GM19452 (cell line): ENCODE results near the gene FNIP1.
"Not testable (repeated sequence)": the region's sequence is repeated elsewhere in the genome, so short reads cannot be mapped to it uniquely, and the experiment has no call there.

ENCODE experiments used
- ATAC-seq: cut with Tn5 transposase; IDR thresholded peaks from one replicate; pipeline ENCODE4 v1.9.1; 2021; ENCODE audit not compliant: unreplicated experiment

Gene FNIP1

DNA sequence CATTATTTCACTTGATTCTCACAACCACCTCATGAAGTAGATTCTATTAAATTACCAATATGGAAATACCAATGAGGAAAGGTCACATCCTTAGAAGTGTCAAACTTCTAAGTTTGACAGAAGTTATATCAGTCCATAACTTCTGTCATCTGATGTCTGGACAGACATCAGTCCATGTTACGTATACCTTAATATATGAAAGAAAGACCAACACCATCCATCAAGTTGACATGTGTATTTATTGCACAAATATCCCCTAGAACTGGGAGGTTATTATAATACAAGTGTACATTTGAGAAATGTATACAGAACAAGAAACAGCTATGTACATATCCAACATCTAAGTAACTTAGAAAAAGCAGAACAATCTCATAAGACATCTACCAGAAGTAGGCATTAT lies 155.3 kb downstream of the FNIP1 start:
- no peak for ATAC-seq

DNA sequence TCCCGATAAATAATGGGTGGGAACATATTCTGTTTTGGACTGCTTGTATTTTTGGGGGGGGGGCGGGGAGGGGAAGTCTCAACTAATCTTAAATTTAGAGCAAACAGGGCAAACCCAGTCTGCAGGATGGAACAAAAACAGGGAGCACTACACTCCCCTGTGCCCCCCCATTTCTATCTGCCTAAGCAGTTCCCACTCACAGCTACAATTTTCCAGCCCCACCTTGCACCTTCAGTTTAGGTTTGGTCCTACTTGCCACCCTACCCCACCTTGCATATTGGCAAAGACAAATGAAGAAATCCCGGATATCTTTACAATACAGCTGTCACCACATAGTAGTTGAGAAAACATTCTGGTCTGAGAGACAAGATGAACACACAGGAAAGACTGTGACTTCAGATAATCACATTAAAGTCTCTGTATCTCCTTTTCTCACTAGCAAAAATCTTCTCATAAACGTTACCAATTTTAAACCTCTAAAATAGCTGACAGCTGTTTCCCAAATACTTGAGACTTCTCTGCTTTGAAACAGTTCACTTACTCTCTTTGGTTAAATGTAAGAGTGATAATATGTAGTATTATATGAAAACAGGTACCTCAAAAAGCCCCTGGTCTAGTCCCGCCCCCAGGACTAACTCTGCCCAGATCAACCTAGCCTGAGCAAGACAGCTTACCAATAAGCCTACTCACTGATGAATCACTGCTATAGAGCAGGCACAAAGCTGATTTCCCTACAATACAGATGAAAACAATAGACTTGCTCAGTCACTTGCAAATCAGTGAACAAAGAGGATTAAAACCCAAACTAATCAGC lies 156.6 kb downstream of the FNIP1 start:
- peak; percentile 46 for ATAC-seq

DNA sequence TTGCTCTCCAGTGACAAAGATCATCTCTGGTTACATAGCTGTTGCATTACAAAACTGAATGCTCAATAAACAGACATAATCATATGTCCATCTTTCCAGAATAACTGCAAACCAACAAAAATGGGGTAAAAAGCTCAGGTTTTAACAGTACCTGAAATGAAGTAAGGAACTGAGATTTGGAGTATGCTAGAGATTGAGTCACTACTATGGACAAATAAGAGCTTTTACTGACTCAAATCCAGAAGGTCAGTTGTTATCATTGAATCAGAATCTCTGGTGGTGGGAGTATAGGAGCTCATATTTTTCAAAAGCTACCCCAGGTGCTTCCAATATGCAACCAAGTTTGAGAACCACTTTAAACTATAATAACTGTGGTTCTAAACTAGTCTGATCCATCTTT lies 157.7 kb downstream of the FNIP1 start:
- ATAC-seq: no peak

DNA sequence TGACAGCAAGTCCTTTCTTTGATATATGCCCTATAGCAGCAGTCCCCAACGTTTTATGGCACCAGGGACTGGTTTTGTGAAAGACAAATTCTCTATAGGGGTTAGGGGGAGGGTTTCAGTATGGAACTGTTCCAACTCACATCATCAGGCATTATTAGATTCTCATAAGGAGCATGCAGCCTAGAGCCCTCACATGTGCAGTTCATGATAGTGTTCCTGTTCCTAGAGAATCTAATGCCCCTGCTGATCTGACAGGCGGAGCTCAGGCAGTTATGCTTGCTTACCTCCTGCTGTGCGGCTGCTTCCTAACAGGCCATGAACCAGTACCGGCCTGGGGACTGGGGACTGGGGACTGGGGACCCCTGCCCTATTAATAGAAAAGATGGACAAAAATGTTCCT lies 159.1 kb downstream of the FNIP1 start:
- ATAC-seq: no peak

DNA sequence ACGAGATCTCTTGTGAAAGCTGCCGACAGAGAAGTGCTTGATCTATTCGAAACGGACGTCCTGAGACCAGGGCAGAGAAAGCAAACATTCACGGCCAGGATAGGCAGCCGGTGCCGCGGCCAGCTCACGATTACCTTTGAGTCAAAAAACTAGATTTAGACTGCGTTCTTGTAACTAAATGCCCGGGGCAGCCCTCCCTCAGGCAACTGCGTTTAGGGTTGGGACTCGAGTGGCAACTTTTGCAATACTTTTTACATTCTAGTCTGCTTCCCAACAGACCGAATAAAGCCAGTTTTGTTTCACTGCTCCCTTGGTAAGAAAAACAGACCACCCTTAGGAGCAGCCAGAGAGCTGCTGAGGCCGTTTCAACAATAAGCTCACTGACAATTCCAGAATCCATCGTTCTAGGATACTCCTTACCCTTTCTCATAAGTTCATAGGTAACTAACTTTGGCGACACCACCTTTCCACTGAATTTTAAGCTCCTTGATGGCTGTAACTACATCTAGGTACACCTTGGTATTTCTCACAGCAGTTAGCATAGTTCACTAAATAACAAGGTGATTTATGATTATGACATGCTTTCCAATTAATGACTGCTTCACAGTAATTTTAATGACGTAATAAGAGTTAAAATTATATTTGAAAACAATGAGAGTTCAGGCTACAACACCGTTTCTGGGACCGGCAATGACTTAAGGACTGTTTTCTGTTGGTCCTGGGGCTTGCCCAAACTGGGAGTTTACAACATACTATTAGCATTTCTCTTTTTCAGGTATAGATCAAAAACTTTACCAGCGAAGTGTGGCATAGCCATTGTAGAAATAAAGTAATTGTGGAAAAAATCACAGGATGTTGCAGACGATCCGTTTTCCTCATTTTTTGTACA lies 160.9 kb downstream of the FNIP1 start:
- ATAC-seq: no peak

DNA sequence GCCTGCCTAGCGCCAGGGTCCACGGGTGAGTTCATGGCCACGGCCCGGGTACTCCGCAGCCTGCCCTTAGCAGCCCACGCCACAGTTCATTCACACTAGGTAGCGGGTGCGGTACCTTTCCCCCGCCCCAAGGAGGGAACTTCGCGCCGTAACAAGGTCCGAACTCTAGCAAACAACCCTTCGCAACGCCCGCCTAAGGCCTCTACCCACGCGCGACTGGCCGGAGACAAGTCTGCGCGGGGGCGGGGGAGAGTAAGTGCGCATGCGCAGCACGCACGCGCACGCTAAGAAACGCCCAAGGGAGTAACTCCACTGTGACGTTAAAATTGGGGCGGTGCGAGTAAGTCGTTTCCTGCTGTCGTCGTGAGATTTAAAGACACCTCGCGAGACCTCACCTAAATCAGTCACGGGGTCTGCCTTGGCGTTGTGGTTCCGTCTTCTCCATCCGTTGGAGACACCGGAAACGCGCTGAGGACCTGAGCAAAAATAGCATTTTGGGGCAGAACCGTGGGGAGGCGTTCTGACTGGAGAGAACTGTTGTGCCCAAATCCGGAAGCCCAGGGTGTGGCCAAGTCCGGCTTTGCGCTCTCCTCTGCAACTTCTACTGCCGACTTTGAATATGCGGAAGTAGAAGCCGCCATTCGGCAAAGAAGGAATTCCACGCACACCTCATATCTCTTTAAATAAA lies 161.7 kb downstream of the FNIP1 start, which contains the start of gene RAPGEF6:
TSS of gene RAPGEF6 (minus strand) at position 234 of the 688 bp plus-strand sequence. CDS start at position 35, 199 bp downstream.
- peak; percentile 88 for ATAC-seq

DNA sequence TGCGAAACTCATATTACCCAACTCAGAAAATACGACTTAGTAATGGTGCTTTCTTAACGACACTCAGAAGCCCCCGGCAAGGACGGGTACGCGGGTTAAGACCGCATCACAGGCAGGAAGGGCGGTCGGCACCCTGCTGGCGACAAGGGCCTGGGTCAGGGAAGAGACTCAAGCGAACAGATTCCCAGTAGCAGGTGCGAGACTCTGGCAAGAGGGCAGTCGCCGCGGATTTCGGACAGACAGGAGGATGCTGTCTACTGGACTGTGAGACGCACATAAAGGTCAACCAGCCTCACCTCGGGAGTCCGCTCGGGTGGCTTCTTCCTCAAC lies 162.2 kb downstream of the FNIP1 start:
- peak; percentile 19 for ATAC-seq

DNA sequence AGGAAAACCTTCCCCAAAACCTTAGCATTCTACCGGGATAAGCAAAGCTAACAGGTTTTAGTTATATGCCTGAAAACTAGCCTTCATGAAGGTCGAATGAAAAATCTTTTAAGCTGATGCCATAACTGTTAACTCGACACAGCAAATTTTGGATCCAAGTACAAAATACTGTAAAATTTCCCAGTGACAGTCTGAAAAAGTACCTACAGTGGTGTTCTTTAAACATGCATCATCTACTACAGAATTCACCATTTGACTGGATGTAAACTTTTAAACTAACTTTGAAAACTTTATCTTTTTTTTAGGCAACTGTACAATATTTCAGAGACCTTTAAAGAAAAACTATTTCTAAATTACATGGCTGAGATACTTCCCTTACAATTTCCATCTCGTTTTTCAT lies 162.6 kb downstream of the FNIP1 start:
- ATAC-seq: no peak

DNA sequence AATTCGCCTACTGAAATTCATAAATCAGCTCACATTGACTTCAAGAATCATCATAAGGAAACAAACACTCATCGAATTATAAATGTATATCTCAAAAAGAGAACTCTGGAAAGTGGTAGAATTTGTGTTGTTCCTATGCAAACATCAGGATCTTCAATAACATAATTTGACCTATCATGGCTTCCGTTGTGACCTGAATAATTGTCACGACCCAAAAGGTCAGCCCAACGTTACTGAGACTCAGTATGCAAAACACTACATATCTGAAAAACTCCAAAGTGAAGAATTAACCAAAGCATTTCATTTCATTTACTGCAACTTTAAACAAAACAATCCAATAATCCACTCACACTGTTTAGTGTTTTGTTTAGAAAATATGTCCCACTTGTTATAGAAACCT lies 163.0 kb downstream of the FNIP1 start:
- ATAC-seq: no peak

DNA sequence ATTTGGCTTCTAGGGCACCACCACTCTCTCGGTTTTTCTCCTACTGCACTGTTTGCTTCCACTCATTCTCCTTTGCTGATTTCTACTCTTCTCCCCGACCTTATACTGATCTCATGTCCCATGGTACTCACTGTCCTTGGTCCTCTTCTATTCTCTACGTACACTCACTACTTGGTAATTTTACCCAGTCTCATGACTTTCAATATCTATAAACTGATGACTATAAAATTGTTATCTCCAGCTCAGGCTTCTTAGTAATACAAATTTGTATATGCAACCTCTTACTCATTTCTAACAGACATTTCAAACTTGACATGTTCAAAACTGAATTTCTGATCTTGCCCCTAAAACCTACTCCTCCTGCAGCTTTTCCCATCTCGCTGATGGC lies 165.9 kb downstream of the FNIP1 start:
- ATAC-seq: no peak

DNA sequence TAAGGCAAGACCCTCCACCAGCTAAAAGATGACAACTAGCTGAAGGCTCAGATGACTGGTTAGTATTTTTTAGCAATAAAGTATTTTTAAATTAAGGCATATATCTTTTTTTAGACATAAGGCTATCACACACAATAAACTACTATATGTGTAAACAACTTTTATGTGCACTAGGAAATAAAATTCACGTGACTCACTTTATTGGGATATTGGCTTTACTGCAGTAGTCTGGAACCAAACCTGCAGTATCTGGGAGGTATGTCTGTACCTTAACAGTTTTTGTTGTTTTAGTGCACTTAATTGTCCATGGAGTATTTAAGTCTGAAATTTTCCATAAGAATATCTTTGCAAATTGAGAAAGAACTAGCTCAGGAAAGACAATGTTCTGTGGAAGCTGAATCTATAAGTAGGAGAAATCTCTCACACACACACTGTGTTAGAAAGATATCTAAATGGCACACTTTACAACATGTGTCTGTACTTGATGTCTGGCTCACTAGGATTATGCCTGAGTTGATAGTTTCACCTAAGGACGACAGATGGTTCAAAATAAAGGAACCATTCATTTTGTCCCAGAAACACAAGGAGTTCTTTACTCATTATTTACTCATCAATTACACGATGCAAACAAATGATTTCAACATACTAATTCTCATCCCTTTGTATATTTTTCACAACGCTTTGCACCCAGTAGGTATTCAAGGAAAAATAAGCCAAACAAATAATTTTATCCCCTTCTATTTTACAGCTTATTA lies 166.4 kb downstream of the FNIP1 start:
- ATAC-seq: no peak

DNA sequence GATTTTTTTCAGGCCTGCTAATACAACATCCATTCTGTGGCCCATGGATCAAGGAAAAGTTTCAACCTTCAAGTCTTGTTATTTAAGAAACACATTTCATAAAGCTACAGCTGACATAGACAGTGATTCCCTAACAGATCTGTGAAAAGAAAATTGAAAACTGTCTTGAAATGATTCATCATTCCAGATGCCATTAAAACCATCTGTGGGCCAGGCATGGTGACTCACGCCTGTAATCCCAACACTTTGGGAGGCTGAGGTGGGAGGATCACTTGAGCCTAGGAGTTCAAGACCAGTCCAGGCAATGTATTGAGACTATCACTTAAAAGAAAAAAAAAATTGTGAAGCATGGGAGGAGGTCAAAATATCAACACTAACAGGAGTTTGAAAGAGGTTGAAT lies 167.8 kb downstream of the FNIP1 start:
- ATAC-seq: no peak

DNA sequence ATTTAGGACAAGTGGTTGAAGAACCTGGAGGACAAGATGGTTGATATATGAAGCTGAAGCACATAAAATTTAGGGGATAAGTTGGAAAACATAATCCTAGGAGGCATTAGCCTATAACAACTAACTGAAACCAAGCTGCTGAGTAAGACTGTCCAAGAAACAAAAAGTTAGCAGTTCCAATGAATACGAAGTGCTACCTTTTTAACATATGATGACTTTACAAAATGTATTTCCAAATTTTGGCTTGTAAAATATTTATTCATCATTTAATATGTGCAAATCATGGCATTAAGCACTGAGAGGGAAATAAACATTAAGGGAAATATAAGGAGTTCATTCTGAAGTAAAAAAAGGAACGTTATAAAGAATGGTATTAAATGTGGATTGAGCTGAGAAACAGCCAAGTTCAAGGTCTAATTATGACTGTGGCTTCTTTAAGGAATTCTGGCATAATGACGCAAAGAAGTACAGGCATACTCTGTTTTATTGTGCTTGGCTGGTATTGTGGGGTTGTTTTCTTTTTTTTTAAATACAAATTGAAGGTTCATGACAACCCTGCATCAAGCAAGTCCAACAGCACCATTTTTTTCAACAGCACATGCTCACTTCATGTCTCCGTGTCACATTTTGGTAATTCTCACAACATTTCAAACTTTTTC lies 169.5 kb downstream of the FNIP1 start:
- ATAC-seq: no peak

DNA sequence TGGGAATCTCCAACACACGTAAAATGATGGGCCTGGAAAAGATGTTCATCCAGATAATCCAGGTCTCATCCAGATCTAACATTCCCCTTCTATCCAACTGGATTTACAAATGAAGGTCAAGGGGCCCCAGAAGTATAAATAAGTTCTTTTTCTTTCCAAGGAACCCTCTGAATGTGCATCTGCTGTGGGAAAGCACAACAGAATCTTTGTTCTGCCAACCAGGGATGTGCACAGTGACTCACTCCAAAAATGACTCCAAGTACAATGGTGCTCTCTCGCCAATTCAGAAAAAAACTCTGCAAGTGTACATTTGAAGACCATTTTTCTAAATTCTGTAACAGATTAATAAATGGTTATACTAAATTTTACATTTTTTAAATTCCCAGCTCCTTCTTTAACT lies 174.2 kb downstream of the FNIP1 start:
- no peak for ATAC-seq

DNA sequence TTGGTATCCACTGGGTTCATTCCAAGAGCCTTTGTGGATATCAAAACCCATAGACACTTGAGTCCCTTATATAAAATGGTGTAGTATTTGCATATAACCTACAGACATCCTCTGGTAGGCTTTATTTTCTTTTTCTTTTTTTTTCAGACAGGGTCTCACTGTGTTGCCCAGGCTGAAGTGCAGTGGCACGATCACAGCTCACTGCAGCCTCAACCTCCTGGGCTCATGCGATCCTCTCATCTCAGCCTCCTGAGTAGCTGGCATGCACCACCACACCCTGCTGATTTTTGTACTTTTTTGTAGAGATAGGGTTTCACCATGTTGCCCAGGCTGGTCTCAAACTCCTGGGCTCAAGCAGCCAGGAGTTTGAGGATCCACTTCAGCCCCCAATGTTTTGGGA lies 175.7 kb downstream of the FNIP1 start:
- ATAC-seq: not testable (repeated sequence)

DNA sequence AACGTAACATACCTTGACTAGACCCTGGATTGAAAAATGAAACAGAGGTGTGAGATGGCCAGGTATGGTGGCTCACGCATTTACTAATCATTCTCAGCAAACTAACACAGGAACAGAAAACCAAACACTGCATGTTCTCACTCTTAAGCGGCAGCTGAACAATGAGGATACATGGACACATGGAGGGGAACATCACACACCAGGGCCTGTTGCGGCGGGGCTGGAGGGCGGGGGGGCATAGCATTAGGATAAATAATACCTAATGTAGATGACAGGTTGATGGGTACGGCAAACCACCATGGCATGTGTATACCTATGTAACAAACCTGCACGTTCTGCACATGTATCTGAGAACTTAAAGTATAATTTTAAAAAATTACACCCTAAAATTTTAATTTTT lies 177.7 kb downstream of the FNIP1 start:
- ATAC-seq: no peak

DNA sequence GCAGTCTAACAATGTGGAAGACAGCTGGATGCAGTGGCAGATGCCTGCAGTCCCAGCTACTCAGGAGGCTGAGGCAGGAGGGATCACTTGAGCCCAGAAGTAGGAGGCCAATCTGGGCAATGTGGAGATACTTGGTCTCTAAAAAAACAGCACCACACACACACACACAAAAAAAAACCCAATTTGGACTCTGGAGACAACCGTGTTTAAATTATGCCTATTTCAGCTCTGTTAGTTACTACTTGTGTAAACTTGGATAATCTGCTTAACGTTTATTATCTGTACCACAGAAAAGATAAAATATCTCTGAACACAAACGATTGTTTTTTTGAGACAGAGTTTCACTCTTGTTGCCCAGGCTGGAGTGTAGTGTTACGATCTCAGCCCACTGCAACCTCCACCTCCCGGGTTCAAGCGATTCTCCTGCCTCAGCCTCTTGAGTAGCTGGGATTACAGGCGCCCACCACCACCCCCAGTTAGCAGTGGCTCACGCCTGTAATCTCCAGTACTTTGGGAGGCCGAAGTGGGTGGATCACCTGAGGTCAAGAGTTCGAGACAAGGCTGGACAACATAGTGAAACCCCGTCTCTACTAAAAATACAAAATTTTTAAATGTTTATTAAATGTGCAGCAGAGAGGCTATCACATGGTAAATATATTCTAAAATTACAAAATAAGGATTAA lies 179.5 kb downstream of the FNIP1 start:
- ATAC-seq: no peak

DNA sequence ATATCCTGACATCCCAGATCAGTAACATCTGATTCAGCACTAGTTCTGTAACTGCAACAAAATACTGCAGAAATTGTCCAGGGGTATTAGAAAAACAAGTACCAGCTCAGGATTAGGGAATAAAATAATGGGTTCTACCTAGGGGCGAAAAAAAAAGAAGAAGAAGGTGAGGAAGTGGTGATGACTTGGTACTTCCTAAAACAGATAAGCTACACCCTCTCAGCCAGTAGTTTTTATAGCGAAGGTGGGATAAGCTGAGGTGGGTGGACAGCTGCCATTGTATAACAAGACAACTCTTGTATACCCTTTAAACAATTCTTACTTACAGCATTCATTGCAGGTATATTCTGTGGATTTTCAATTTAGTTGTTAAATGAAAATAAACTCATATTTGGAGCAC lies 180.9 kb downstream of the FNIP1 start:
- no peak for ATAC-seq

DNA sequence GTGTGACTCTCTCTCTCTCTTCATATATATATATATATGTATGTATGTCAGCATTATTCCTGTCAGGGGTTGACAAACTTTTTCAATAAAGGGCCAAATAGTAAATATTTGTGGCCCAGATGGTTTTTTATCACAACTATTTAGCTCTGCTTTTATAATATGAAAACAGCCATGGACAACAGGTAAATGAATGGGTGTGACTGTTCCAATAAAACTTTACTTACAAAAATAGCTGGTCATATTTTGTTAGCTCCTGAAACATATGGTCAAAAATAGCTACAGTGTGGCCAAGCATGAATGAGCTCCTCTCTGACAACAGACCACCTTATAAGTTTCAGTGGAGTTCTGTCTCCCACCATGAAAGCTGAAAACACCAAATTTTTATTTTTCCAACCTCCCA lies 183.4 kb downstream of the FNIP1 start:
- no peak for ATAC-seq

DNA sequence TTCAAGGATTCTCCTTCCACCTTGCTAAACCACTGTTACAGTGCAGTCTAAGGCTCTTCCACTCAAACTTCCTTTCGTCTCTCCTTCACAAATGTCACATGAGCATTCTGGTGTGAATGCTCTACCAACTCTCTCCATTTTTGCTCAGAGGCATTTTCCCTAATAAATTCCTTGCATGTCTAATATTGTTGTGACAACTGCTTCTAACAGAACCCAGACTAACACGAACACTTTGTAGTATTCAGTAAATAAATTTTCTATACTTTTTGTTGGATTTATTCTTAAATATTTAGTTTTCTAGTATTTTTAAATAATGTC lies 185.8 kb downstream of the FNIP1 start:
- ATAC-seq: no peak
